Measurements from ENCODE around the gene FGF9. TPM values are rescaled to one million over a fixed set of nuclear protein-coding genes. Genes with fewer than 3 reads are reported as not detected.

FGF9 gene
- total RNA-seq, 1 experiment from 2014 or later: 0.26 TPM

GRCh38 chr13:21730186-21730880 lies 59.5 kb downstream of the FGF9 start:
- POLR2A ChIA-PET: interaction anchor here (1.0 kb wide), 1 partner anchor 346 kb away, joined by 4 read pairs; no protein-coding TSS in a partner anchor
- H3K36me3 Mint-ChIP-seq: peaks cover 9% of the 10 kb centered on the region
- no peak overlapping the region for H3K27ac Mint-ChIP-seq
- DNase-seq (ENCODE audit: low spot score) (no peak), ATAC-seq (no peak)
- H3K9me3 Mint-ChIP-seq: peaks cover 12% of the 10 kb centered on the region
- CTCF ChIA-PET: no interaction called here
- TF ChIP-seq ESRRA (CRISPR knock-in tag; IDR thresholded peaks at IDR 0.05; ENCODE audit: borderline replicate concordance) (no peak), NR1H2 (CRISPR knock-in tag; IDR thresholded peaks at IDR 0.05) (no peak), ZBTB21 (CRISPR knock-in tag; IDR thresholded peaks at IDR 0.05; ENCODE audit: borderline replicate concordance) (no peak), ZNF671 (CRISPR knock-in tag; IDR thresholded peaks at IDR 0.05) (no peak), AR (CRISPR knock-in tag; IDR thresholded peaks at IDR 0.05) (no peak), NR2C2 (CRISPR knock-in tag; IDR thresholded peaks at IDR 0.05) (no peak), ZNF416 (CRISPR knock-in tag; IDR thresholded peaks at IDR 0.05) (no peak), ZNF263 (CRISPR knock-in tag; IDR thresholded peaks at IDR 0.05; ENCODE audit: low read depth) (no peak), HMGXB4 (CRISPR knock-in tag; IDR thresholded peaks at IDR 0.05) (no peak), FOXP4 (CRISPR knock-in tag; IDR thresholded peaks at IDR 0.05) (no peak), AFF4 (CRISPR knock-in tag; IDR thresholded peaks at IDR 0.05; ENCODE audit: borderline replicate concordance) (no peak), MXD4 (CRISPR knock-in tag; IDR thresholded peaks at IDR 0.05; ENCODE audit: borderline replicate concordance) (no peak), ZMAT4 (CRISPR knock-in tag; IDR thresholded peaks at IDR 0.05) (no peak), JUN (CRISPR knock-in tag; IDR thresholded peaks at IDR 0.05) (no peak), ZNF138 (CRISPR knock-in tag; conservative IDR thresholded peaks at IDR 0.05) (no peak), TEAD4 (CRISPR knock-in tag; IDR thresholded peaks at IDR 0.05) (no peak), SMAD4 (CRISPR knock-in tag; IDR thresholded peaks at IDR 0.05) (no peak), GABPB1 (CRISPR knock-in tag; IDR thresholded peaks at IDR 0.05) (no peak), PRDM15 (CRISPR knock-in tag; IDR thresholded peaks at IDR 0.05) (no peak)
- no peak overlapping the region for H3K4me3 Mint-ChIP-seq
- H3K4me1 Mint-ChIP-seq: peaks cover 4% of the 10 kb centered on the region; the same call in 1 of the 2 replicates
- H3K27me3 Mint-ChIP-seq (ENCODE audit: low read depth): 0 out of 2 replicates have a peak, but pooled peaks cover 2% of the 10 kb centered on the region
